Measurements from ENCODE around the gene ANGPT4. TPM values are rescaled to one million over a fixed set of nuclear protein-coding genes. Genes with fewer than 3 reads are reported as not detected.

The ANGPT4 gene
- total RNA-seq, 4 donors from 2014 or later, result 0.04 to 0.15 (median 0.10) TPM; not detected in 1

DNA sequence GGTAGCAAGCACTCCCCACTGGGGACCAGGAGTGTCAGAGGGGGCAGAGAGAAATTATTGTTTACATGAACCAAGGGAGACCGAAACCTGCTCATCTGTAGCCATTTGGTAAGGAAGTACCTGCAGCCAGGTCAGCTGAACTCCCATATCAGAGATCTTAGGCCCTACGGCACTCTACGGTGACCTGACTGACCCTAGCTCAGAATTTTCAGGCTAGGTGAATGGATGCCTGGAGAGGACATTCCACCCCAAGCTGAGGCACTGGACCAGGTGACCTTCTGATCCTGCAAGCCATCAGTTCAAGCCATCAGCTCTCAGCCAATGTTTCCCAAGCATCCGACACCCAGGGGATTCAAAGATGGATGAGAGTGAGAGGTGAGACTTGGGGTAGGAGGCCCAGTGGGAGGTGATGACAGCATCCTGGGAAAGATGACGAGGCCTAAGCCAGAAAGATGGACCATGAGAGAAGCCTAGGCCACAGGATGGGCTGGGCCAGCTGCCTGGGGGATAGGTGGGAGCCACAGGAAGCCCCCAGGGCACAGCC is 2.8 kb downstream of the ANGPT4 start:
- H3K4me1 ChIP-seq, result peaks cover 0 to 6% of the 10 kb centered on the region in 2 donors
- no peak for DNase-seq
- H3K9me3 ChIP-seq, result no peaks in the 10 kb centered on the region
- no peak overlapping the region for H3K27ac ChIP-seq
- ATAC-seq, result no peak
- in situ Hi-C loops (cut with MboI; ENCODE audit: low sequenced_read_pairs in 4 of 4), result no loop called here
- no peaks in the 10 kb centered on the region for H3K27me3 ChIP-seq
- no peak for TF ChIP-seq POLR2A (IDR thresholded peaks at IDR 0.05)
- TF ChIP-seq, protein P1, sequence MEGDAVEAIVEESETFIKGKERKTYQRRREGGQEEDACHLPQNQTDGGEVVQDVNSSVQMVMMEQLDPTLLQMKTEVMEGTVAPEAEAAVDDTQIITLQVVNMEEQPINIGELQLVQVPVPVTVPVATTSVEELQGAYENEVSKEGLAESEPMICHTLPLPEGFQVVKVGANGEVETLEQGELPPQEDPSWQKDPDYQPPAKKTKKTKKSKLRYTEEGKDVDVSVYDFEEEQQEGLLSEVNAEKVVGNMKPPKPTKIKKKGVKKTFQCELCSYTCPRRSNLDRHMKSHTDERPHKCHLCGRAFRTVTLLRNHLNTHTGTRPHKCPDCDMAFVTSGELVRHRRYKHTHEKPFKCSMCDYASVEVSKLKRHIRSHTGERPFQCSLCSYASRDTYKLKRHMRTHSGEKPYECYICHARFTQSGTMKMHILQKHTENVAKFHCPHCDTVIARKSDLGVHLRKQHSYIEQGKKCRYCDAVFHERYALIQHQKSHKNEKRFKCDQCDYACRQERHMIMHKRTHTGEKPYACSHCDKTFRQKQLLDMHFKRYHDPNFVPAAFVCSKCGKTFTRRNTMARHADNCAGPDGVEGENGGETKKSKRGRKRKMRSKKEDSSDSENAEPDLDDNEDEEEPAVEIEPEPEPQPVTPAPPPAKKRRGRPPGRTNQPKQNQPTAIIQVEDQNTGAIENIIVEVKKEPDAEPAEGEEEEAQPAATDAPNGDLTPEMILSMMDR (IDR thresholded peaks at IDR 0.05 in 4 of 5, conservative IDR thresholded peaks at IDR 0.05 in 1 of 5), result no peak
- no peak overlapping the region for H3K4me3 ChIP-seq
- no peaks in the 10 kb centered on the region for H3K36me3 ChIP-seq
- intact Hi-C loops (cut with DNase I; ENCODE audit: low total_unique reads), result no loop called here

DNA sequence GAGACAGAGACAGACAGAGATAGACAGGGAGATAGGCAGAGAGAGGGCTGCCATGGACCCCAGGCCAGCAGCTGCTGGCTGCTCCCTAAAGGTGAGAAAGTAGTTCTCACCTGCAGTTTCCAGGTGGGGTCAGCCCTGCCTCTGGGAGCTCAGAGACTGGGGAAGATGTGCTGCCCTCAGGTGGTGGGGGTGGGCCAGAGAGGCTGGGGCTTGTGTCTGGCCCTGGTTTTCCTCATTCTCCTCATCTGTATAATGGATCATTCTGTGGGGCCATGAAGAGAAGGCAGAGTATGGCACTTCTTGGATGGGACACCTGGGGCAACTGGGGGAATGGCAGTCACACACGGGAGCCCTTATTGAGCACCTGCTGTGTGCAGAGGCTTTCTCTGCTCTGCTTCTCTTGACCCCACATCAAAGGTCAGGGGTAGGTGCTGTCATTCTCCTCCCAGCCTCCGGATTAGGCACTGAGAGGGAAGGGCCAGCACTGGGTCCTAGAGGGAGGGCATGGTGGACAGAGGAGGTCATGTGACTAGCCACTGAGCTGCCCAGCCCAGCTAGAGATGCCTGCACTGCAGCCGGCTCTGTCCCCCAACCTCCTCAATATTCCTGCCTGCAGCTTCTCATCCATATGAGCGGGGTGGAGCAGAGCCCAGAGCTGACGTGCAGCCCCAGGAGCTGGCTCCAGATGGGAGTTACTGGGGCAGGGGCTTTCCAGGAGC is 4.1 kb downstream of the ANGPT4 start:
- TF ChIP-seq POLR2A (IDR thresholded peaks at IDR 0.05), result no peak
- TF ChIP-seq, protein P1 (IDR thresholded peaks at IDR 0.05 in 4 of 5, conservative IDR thresholded peaks at IDR 0.05 in 1 of 5), result no peak
- H3K4me3 ChIP-seq, result no peak overlapping the region
- H3K9me3 ChIP-seq, result no peaks in the 10 kb centered on the region
- in situ Hi-C loops (cut with MboI; ENCODE audit: low sequenced_read_pairs in 4 of 4) (no loop called here), intact Hi-C loops (cut with DNase I; ENCODE audit: low total_unique reads) (no loop called here)
- H3K36me3 ChIP-seq, result no peaks in the 10 kb centered on the region
- no peak overlapping the region for H3K27ac ChIP-seq
- no peaks in the 10 kb centered on the region for H3K27me3 ChIP-seq
- ATAC-seq (no peak), DNase-seq (no peak)
- H3K4me1 ChIP-seq, result peaks cover 0 to 6% of the 10 kb centered on the region in 2 donors

DNA sequence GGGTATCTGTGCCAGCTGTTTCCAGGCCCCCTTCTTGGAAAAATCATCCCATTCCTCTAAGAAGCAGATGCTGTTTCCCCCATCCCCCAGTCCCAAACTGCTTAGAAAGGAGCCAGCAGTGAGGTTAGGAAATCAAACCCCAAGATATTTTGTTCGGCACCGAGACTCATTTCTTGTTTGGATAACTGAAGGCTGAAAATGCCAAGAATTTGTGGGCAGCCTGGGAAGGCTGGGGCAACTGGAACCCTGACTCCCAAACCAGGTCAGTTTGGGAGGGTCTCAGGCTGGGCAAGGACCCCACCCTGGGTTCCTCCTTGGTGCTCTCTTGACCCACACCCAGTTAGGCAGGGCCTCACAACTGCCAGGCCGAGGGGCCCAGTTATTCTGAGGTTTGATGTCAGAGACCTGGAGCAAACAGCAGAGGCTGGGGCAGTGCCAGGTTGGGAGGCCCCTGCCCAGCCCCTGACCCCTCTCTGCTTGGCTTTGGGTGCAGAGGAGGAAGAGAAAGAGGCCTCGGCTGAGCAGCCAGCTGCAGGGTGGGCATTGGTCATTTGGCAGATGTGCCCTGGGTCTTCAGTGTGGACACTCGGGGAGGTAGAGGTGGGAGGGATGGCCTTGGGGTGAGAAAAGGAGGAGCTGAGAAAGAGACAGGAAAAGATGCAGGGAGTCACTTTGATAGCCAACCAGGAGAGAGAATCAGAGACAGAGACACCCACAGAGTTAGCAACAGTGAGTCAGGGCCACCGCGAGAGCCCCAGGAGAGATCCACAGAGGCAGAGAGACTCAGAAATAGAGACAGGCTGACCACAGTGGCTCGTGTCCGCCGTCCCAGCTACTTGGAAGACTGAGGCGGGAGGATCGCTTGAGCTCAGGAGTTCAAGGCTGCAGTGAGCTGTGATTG is 5.0 kb downstream of the ANGPT4 start:
- H3K9me3 ChIP-seq, result no peaks in the 10 kb centered on the region
- intact Hi-C loops (cut with DNase I; ENCODE audit: low total_unique reads) (no loop called here), in situ Hi-C loops (cut with MboI; ENCODE audit: low sequenced_read_pairs in 4 of 4) (no loop called here)
- no peak overlapping the region for H3K4me3 ChIP-seq
- peak overlapping the region in 3 of 4 donors; percentile 49 to 55 (median 50) for H3K27ac ChIP-seq
- no peak for TF ChIP-seq POLR2A (IDR thresholded peaks at IDR 0.05)
- TF ChIP-seq, protein P1 (IDR thresholded peaks at IDR 0.05 in 4 of 5, conservative IDR thresholded peaks at IDR 0.05 in 1 of 5), result no peak
- H3K4me1 ChIP-seq, result peaks cover 0 to 6% of the 10 kb centered on the region in 2 donors
- ATAC-seq (peak; percentile 37 to 59), DNase-seq (peak in 1 of 2 donors; percentile 56)
- H3K27me3 ChIP-seq, result no peaks in the 10 kb centered on the region
- H3K36me3 ChIP-seq, result no peaks in the 10 kb centered on the region

DNA sequence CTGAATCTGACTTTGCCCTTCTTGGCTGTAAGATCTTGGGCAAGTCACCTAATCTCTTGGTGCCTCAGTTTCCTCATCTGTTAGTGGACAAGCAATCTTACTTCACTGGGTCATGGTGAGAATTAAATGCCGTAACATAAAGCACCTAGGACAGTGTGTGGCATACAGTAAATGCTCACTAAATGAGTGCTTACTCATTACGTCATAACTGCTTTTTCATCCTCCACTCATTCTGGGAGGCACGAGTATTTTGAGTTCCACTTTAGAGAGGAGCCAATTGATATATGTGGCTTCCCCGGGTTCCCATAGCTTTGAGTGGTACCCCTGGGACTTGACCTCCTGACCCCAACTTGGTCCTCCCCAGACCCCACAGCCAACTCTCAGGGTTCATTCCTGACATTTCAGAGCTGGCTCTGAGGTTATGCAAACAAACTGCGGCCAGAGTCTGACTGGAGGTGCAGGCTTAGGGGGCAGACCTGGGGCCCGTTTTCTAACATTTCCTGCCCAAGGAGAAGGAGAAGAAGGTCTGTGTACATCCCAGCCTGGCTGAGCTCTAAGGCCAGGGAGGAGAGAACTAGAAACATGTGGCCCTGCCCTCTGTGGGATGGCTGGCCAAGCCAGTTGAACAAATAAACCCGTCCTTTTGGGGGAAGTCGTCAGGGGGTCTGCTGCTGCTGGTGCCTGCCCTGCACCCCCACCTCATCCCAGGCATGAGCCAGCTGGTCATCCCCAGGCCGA is 5.8 kb downstream of the ANGPT4 start:
- Histone ChIP-seq H3K9me3 (no peaks in the 10 kb centered on the region), H3K36me3 (no peaks in the 10 kb centered on the region), H3K27me3 (no peaks in the 10 kb centered on the region), H3K27ac (peak overlapping the region in 2 of 4 donors; percentile 49 to 55), H3K4me1 (no peaks in the 10 kb centered on the region), H3K4me3 (no peak overlapping the region)
- ATAC-seq, result peak in 1 of 2 donors; percentile 40
- in situ Hi-C loops (cut with MboI; ENCODE audit: low sequenced_read_pairs in 4 of 4) (no loop called here), intact Hi-C loops (cut with DNase I; ENCODE audit: low total_unique reads) (no loop called here)
- TF ChIP-seq POLR2A (IDR thresholded peaks at IDR 0.05), result no peak
- TF ChIP-seq, protein P1 (IDR thresholded peaks at IDR 0.05 in 4 of 5, conservative IDR thresholded peaks at IDR 0.05 in 1 of 5), result no peak
- peak in 1 of 2 donors; percentile 20 for DNase-seq

Data from gastrocnemius medialis (tissue), 4 donors.